ENCODE results near the gene PLVAP.

Gene PLVAP

GRCh38 chr19:17332677-17333581 is 44.2 kb downstream of the PLVAP start:
- DNase-seq: peak; percentile 97

GRCh38 chr19:17332360-17332676 is 44.8 kb downstream of the PLVAP start:
- DNase-seq: no peak

GRCh38 chr19:17331045-17331558 is 46.0 kb downstream of the PLVAP start:
- no peak for DNase-seq

GRCh38 chr19:17330262-17331044 is 46.7 kb downstream of the PLVAP start:
- no peak for DNase-seq

GRCh38 chr19:17329366-17330261 is 47.5 kb downstream of the PLVAP start:
- no peak for DNase-seq

GRCh38 chr19:17328517-17329365 is 48.4 kb downstream of the PLVAP start:
- no peak for DNase-seq

GRCh38 chr19:17327654-17328516 is 49.3 kb downstream of the PLVAP start:
- DNase-seq: peak; percentile 77

GRCh38 chr19:17327068-17327653 is 50.0 kb downstream of the PLVAP start:
- no peak for DNase-seq

- DNase-seq: no peak
Measured at GRCh38 chr19:17326595-17326966, 50.6 kb downstream of the PLVAP start.

GRCh38 chr19:17325881-17326594 is 51.1 kb downstream of the PLVAP start:
- no peak for DNase-seq

- no peak for DNase-seq
Measured at GRCh38 chr19:17325133-17325532, 52.0 kb downstream of the PLVAP start.

- DNase-seq: no peak
Measured at GRCh38 chr19:17324357-17325114, 52.6 kb downstream of the PLVAP start.

GRCh38 chr19:17323964-17324332 is 53.2 kb downstream of the PLVAP start:
- DNase-seq: peak; percentile 54

GRCh38 chr19:17323300-17323963 is 53.7 kb downstream of the PLVAP start:
- no peak for DNase-seq

GRCh38 chr19:17322854-17323253 is 54.3 kb downstream of the PLVAP start:
- no peak for DNase-seq

GRCh38 chr19:17321655-17322489 is 55.3 kb downstream of the PLVAP start:
- no peak for DNase-seq

GRCh38 chr19:17320435-17320834 is 56.7 kb downstream of the PLVAP start:
- DNase-seq: no peak

Data from OCI-M1 (cell line).